Lower lobe of right lung (tissue), 2 donors: ENCODE results near the gene JAKMIP2. TPM values are rescaled to one million over a fixed set of nuclear protein-coding genes. Genes with fewer than 3 reads are reported as not detected.

Experiments used
- ATAC-seq, 2 donors: fragments of 200-7000 bp; cut with Tn5 transposase; one replicate each; pipeline ENCODE4 v1.9.1; 2020 to 2022; ENCODE audit warnings: mild to moderate bottlenecking in 2 of 2, moderate library complexity in 2 of 2
- DNase-seq: peaks from one replicate; pipeline ENCODE4 v3.0.0-alpha.2; 2020
- H3K27ac ChIP-seq: fragments of 200-600 bp; one replicate; pipeline ENCODE4 v1.8.0; 2022
- H3K27me3 ChIP-seq: fragments of 200-600 bp; one replicate; pipeline ENCODE4 v1.8.0; 2022; ENCODE audit warnings: low read depth
- H3K36me3 ChIP-seq: fragments of 200-600 bp; one replicate; pipeline ENCODE4 v1.8.0; 2022; ENCODE audit warnings: mild to moderate bottlenecking
- H3K4me1 ChIP-seq: fragments of 200-600 bp; one replicate; pipeline ENCODE4 v1.8.0; 2022
- H3K4me3 ChIP-seq: fragments of 200-600 bp; one replicate; pipeline ENCODE4 v1.8.0; 2022; ENCODE audit warnings: mild to moderate bottlenecking
- H3K9me3 ChIP-seq: fragments of 200-600 bp; one replicate; pipeline ENCODE4 v1.8.0; 2022
- CTCF ChIP-seq: fragments of 200-600 bp; IDR thresholded peaks from one replicate; pipeline ENCODE4 v1.8.0; 2022; ENCODE audit warnings: antibody characterized with exemption, mild to moderate bottlenecking
- intact Hi-C: fragments of 100-400 bp; cut with DNase I; formaldehyde crosslinking; loops from one replicate; pipeline ENCODE4 v1.11.0; 2022
- total RNA-seq: library from RNA; stranded (reverse); fragmentation: NEBNext Ultra II Directional; extraction: Animal tissue kit (Norgen Biotek cat#: 25700); gene quantifications from one replicate; pipeline ENCODE4 v1.2.1, GENCODE V29; 2021
- donor health status: DM: no; HTN: yes; CAD: no; lungs with severe emphysema.

Gene JAKMIP2
- total RNA-seq, 1 donor from 2014 or later, result 8.3 TPM

- Histone ChIP-seq H3K27me3 (no peaks in the 10 kb centered on the region), H3K4me1 (no peaks in the 10 kb centered on the region), H3K27ac (no peak overlapping the region), H3K36me3 (no peaks in the 10 kb centered on the region), H3K4me3 (no peak overlapping the region), H3K9me3 (no peaks in the 10 kb centered on the region)
- no peak for TF ChIP-seq CTCF
- ATAC-seq (no peak), DNase-seq (no peak)
- intact Hi-C loops, result no loop called here
Observed at GRCh38 chr5:147759441-147759840, 23.1 kb downstream of the JAKMIP2 start.

- Histone ChIP-seq H3K4me3 (no peak overlapping the region), H3K9me3 (no peaks in the 10 kb centered on the region), H3K4me1 (no peaks in the 10 kb centered on the region), H3K27me3 (no peaks in the 10 kb centered on the region), H3K27ac (no peak overlapping the region), H3K36me3 (no peaks in the 10 kb centered on the region)
- no peak for DNase-seq
- ATAC-seq, result no peak
- intact Hi-C loops, result no loop called here
- no peak for TF ChIP-seq CTCF
Observed at GRCh38 chr5:147756566-147756965, 26.0 kb downstream of the JAKMIP2 start.

- Histone ChIP-seq H3K4me1 (no peaks in the 10 kb centered on the region), H3K27ac (no peak overlapping the region), H3K36me3 (no peaks in the 10 kb centered on the region), H3K9me3 (no peaks in the 10 kb centered on the region), H3K27me3 (no peaks in the 10 kb centered on the region), H3K4me3 (no peak overlapping the region)
- no peak for TF ChIP-seq CTCF
- DNase-seq (no peak), ATAC-seq (no peak)
- intact Hi-C loops, result no loop called here
Observed at GRCh38 chr5:147754372-147755122, 28.0 kb downstream of the JAKMIP2 start.

- Histone ChIP-seq H3K36me3 (no peaks in the 10 kb centered on the region), H3K27me3 (no peaks in the 10 kb centered on the region), H3K4me3 (no peak overlapping the region), H3K4me1 (no peaks in the 10 kb centered on the region), H3K27ac (no peak overlapping the region), H3K9me3 (no peaks in the 10 kb centered on the region)
- DNase-seq (no peak), ATAC-seq (no peak)
- TF ChIP-seq CTCF, result no peak
- intact Hi-C loops, result no loop called here
Observed at GRCh38 chr5:147753765-147754164, 28.8 kb downstream of the JAKMIP2 start.

- no peaks in the 10 kb centered on the region for H3K36me3 ChIP-seq
- TF ChIP-seq CTCF, result no peak
- no peaks in the 10 kb centered on the region for H3K27me3 ChIP-seq
- DNase-seq, result no peak
- H3K4me1 ChIP-seq, result no peaks in the 10 kb centered on the region
- intact Hi-C loops, result no loop called here
- H3K4me3 ChIP-seq, result no peak overlapping the region
- no peak overlapping the region for H3K27ac ChIP-seq
- ATAC-seq, result no peak
- no peaks in the 10 kb centered on the region for H3K9me3 ChIP-seq
Observed at GRCh38 chr5:147752666-147753290, 29.8 kb downstream of the JAKMIP2 start.
